Kidney (tissue), 14 donors: ENCODE measurements around the gene MASP1. TPM values are rescaled to one million over a fixed set of nuclear protein-coding genes. Genes with fewer than 3 reads are reported as not detected.
A peak's percentile ranks its signal among the peaks of the same experiment; 100 is the strongest.

Source experiments
- DNase-seq, 5 donors: peaks; one replicate each; pipeline ENCODE4 v3.0.0-alpha.2; 2013 to 2020
- FAIRE-seq: peaks from 2 replicates; lab custom pipeline; 2012; peaks lifted over from hg19 to GRCh38; lab: Jason Lieb, UNC
- H3K27ac ChIP-seq, 2 donors: one replicate each; pipeline ENCODE4 v1.7.0; 2013; ENCODE audit warnings: low read depth in 2 of 2, low read length in 2 of 2, inconsistent platforms in 1 of 2
- H3K27me3 ChIP-seq: one replicate; pipeline ENCODE4 v1.7.1; 2013; ENCODE audit warnings: low read length, inconsistent platforms; ENCODE audit not compliant: control insufficient read depth, insufficient read depth
- H3K36me3 ChIP-seq, 3 donors: one replicate each; pipeline versions ENCODE4 v1.7.0 to v1.7.1; 2013; ENCODE audit warnings: low read length in 3 of 3, control low read depth in 1 of 3, inconsistent platforms in 1 of 3; ENCODE audit not compliant: insufficient read depth in 3 of 3, control insufficient read depth in 2 of 3
- H3K4me1 ChIP-seq, 3 donors: one replicate each; pipeline versions ENCODE4 v1.7.0 to v1.7.1; 2013; ENCODE audit warnings: low read length in 3 of 3, inconsistent platforms in 1 of 3, low read depth in 1 of 3; ENCODE audit not compliant: control insufficient read depth in 2 of 3, insufficient read depth in 2 of 3
- H3K4me3 ChIP-seq, 3 donors: one replicate each; pipeline versions ENCODE4 v1.7.0 to v1.8.1; 2013; ENCODE audit warnings: low read length in 3 of 3, control low read depth in 1 of 3, inconsistent platforms in 1 of 3
- H3K9ac ChIP-seq, 3 donors: one replicate each; pipeline versions ENCODE4 v1.7.0 to v1.7.1; 2013; ENCODE audit warnings: low read length in 3 of 3, control low read depth in 1 of 3, inconsistent platforms in 1 of 3
- H3K9me3 ChIP-seq, 3 donors: one replicate each; pipeline versions ENCODE4 v1.7.0 to v1.7.1; 2013; ENCODE audit warnings: low read length in 3 of 3, control low read depth in 1 of 3, inconsistent platforms in 1 of 3; ENCODE audit not compliant: control insufficient read depth in 2 of 3, insufficient read depth in 1 of 3
- CTCF ChIP-seq: IDR thresholded peaks from 3 replicates; pipeline ENCODE4 v1.5.1; 2012; ENCODE audit warnings: mild to moderate bottlenecking, moderate library complexity, borderline replicate concordance; ENCODE audit not compliant: insufficient read depth; ENCODE audit errors: extremely low read depth
- intact Hi-C: fragments of 100-400 bp; cut with DNase I; formaldehyde crosslinking; loops from one replicate; pipeline ENCODE4 v1.11.1; 2022
- polyA plus RNA-seq: library from polyadenylated mRNA; stranded (reverse); fragments of 350-450 nt; fragmentation: Illumina TruSeq; extraction: RNeasy Lipid Tissue Mini Kit (QIAGEN cat#74804); gene quantifications from one replicate; pipeline ENCODE4 v1.2.3, GENCODE V29; 2014; ENCODE audit warnings: low read depth, low replicate concordance; ENCODE audit not compliant: insufficient read depth
- total RNA-seq: library from RNA; stranded (reverse); fragmentation: NEBNext Ultra II Directional; extraction: Animal tissue kit (Norgen Biotek cat#: 25700); gene quantifications from one replicate; pipeline ENCODE4 v1.2.1, GENCODE V29; 2021
- donor health status: control.
- donor health status: control.
- donor health status: control.
- donor health status: control.
- donor health status: control.
- donor health status: DM: yes; HTN: yes; CAD: no.
- donor health status: Normal renal cell carcinoma (clear cell type).

MASP1 gene
- total and polyA plus RNA-seq, 2 donors from 2014 or later = 2.8 to 4.8 TPM

- no peak for DNase-seq
- Histone ChIP-seq H3K4me3 (no peak overlapping the region), H3K4me1 (no peaks in the 10 kb centered on the region), H3K9me3 (no peaks in the 10 kb centered on the region), H3K36me3 (no peaks in the 10 kb centered on the region), H3K9ac (no peak overlapping the region), H3K27me3 (no peaks in the 10 kb centered on the region), H3K27ac (no peak overlapping the region)
- FAIRE-seq = no peak
- intact Hi-C loops = no loop called here
- TF ChIP-seq CTCF = no peak
Measured at GRCh38 chr3:187310954-187311470, 19.5 kb upstream of the MASP1 start.

- DNase-seq = no peak
- FAIRE-seq = no peak
- H3K4me3 ChIP-seq = no peak overlapping the region
- no peaks in the 10 kb centered on the region for H3K27me3 ChIP-seq
- intact Hi-C loops = no loop called here
- TF ChIP-seq CTCF = no peak
- H3K9ac ChIP-seq = no peak overlapping the region
- no peaks in the 10 kb centered on the region for H3K36me3 ChIP-seq
- no peaks in the 10 kb centered on the region for H3K9me3 ChIP-seq
- H3K27ac ChIP-seq = no peak overlapping the region
- no peaks in the 10 kb centered on the region for H3K4me1 ChIP-seq
Measured at GRCh38 chr3:187310226-187310625, 18.7 kb upstream of the MASP1 start.

- intact Hi-C loops = no loop called here
- DNase-seq (peak in 4 of 5 donors; percentile 61 to 77 (median 68)), FAIRE-seq (no peak)
- Histone ChIP-seq H3K36me3 (no peaks in the 10 kb centered on the region), H3K4me1 (no peaks in the 10 kb centered on the region), H3K9me3 (no peaks in the 10 kb centered on the region), H3K27ac (no peak overlapping the region), H3K4me3 (no peak overlapping the region), H3K27me3 (no peaks in the 10 kb centered on the region), H3K9ac (no peak overlapping the region)
- no peak for TF ChIP-seq CTCF
Measured at GRCh38 chr3:187305881-187306280, 14.3 kb upstream of the MASP1 start.

GRCh38 chr3:187299611-187300010 lies 8.1 kb upstream of the MASP1 start:
- Histone ChIP-seq H3K9ac (no peak overlapping the region), H3K27me3 (no peaks in the 10 kb centered on the region), H3K4me1 (no peaks in the 10 kb centered on the region), H3K9me3 (no peaks in the 10 kb centered on the region), H3K36me3 (no peaks in the 10 kb centered on the region), H3K4me3 (no peak overlapping the region), H3K27ac (no peak overlapping the region)
- no peak for DNase-seq
- TF ChIP-seq CTCF = no peak
- no peak for FAIRE-seq
- intact Hi-C loops = no loop called here
